Colonic mucosa (tissue), 4 donors: ENCODE results near the gene MED9. TPM values are rescaled to one million over a fixed set of nuclear protein-coding genes. Genes with fewer than 3 reads are reported as not detected.

ENCODE experiments used
- DNase-seq: peaks from one replicate; pipeline ENCODE4 v3.0.0-alpha.2; 2020
- H3K27ac ChIP-seq: fragments of 200-600 bp; one replicate; pipeline ENCODE4 v1.8.0; 2021
- H3K27me3 ChIP-seq: fragments of 200-600 bp; one replicate; pipeline ENCODE4 v1.8.0; 2021
- H3K36me3 ChIP-seq: fragments of 200-600 bp; one replicate; pipeline ENCODE4 v1.8.0; 2021
- H3K4me1 ChIP-seq: fragments of 200-600 bp; one replicate; pipeline ENCODE4 v1.8.0; 2021; ENCODE audit warnings: mild to moderate bottlenecking
- H3K4me3 ChIP-seq: fragments of 200-600 bp; one replicate; pipeline ENCODE4 v1.8.0; 2021
- H3K9ac ChIP-seq, 2 donors: one replicate each; pipeline ENCODE4 v1.7.0; 2013; ENCODE audit warnings: control low read depth in 2 of 2, low read depth in 2 of 2, low read length in 2 of 2
- H3K9me3 ChIP-seq: fragments of 200-600 bp; one replicate; pipeline ENCODE4 v1.8.0; 2021
- CTCF ChIP-seq: fragments of 200-600 bp; IDR thresholded peaks from one replicate; pipeline ENCODE4 v1.8.0; 2022; ENCODE audit warnings: antibody characterized with exemption, mild to moderate bottlenecking
- intact Hi-C: fragments of 100-400 bp; cut with DNase I; formaldehyde crosslinking; loops from one replicate; pipeline ENCODE4 v1.14.1; 2022
- total RNA-seq, 2 donors: library from RNA; stranded (reverse); fragmentation: NEBNext Ultra II Directional in 1 of 2; extraction: Animal tissue kit (Norgen Biotek cat#: 25700) in 1 of 2; gene quantifications; one replicate each; pipeline ENCODE4 v1.2.1, GENCODE V29; 2021
- donor health status: healthy.
- donor health status: DM: no; HTN: no; CAD: no.
- donor health status: DM: no; HTN: no; CAD: no.

MED9 gene
- total RNA-seq, 2 donors from 2014 or later = 15.3 to 23.8 TPM

DNA sequence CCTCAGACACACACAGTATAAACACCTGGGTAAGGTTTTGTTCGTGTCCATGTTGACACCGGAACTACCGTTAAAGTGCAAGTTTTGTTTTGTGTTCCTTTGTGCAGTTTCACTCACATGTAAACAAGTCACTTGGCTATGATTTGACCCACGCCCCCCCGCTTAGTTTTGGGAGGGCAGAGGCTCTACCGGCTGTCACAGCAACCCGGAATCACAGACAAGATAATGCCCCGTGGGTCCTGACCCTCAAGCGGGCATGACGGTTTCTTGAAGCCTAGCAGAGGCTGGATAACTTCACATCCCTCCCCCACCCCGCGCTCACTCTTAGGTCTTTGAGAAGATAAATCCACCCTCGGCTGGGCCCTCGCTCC, 17.7 kb downstream of the MED9 start:
- Histone ChIP-seq H3K27me3 (peaks cover 8% of the 10 kb centered on the region), H3K4me3 (peak overlapping the region; percentile 46), H3K27ac (peak overlapping the region; percentile 10), H3K9me3 (no peaks in the 10 kb centered on the region), H3K9ac (peak overlapping the region in 1 of 2 donors; percentile 81), H3K4me1 (peaks cover 14% of the 10 kb centered on the region), H3K36me3 (no peaks in the 10 kb centered on the region)
- no peak for DNase-seq
- no peak for TF ChIP-seq CTCF
- intact Hi-C loops = loop anchor here (10.0 kb wide), 1 partner anchor 150 kb away; no protein-coding TSS in a partner anchor

GRCh38 chr17:17494870-17495535, 18.2 kb downstream of the MED9 start:
- Histone ChIP-seq H3K27me3 (peaks cover 8% of the 10 kb centered on the region), H3K4me3 (peak overlapping the region; percentile 46), H3K27ac (peak overlapping the region; percentile 10), H3K9me3 (no peaks in the 10 kb centered on the region), H3K36me3 (no peaks in the 10 kb centered on the region), H3K4me1 (peaks cover 14% of the 10 kb centered on the region), H3K9ac (peak overlapping the region; percentile 64 to 81)
- peak; percentile 40 for DNase-seq
- intact Hi-C loops = loop anchor here (5.0 to 10.0 kb wide), 2 partner anchors 138 to 150 kb away; no protein-coding TSS in a partner anchor
- no peak for TF ChIP-seq CTCF

DNA sequence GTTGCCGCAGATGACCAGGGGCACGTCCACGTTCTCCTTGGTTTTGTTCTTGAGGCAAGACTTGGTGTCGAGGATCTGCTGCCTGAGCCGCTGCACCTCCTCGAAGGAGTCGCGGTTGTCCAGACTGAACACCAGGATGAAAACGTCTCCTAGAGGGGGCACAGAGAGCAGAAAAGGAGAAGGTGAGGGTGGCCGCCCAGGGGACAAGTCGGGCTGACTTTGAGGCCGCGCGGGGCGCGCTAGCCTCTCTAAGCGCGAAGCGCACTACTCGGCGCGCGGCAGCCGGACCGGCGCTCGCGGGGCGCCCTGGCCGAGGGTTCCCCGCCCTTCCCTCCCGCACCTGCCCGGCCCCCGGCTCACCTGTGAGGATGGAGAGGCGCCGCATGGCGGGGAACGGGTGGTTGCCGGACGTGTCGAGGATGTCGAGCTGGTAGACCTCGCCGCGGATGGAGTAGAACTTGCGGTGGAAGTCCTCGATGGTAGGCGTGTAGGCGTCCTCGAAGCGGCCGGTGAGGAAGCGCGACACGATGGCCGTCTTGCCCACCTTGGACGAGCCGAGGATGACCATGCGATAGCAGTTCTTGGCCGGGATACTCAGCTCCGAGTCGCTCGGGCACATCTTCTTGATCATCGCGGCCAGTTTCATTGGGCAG, 18.9 kb downstream of the MED9 start:
- Histone ChIP-seq H3K4me3 (peak overlapping the region; percentile 46), H3K9ac (peak overlapping the region; percentile 65 to 81), H3K4me1 (peaks cover 14% of the 10 kb centered on the region), H3K9me3 (no peaks in the 10 kb centered on the region), H3K36me3 (no peaks in the 10 kb centered on the region), H3K27me3 (peaks cover 8% of the 10 kb centered on the region), H3K27ac (peak overlapping the region; percentile 10)
- no peak for DNase-seq
- TF ChIP-seq CTCF = no peak
- intact Hi-C loops = loop anchor here (2.0 to 10.0 kb wide), 3 partner anchors 73 to 149 kb away; no protein-coding TSS in a partner anchor

GRCh38 chr17:17496189-17497064, 19.6 kb downstream of the MED9 start, which contains the start of gene RASD1:
Gene RASD1 (minus strand): TSS chr17:17496395. CDS start chr17:17496181, 214 bp downstream.
- peaks cover 14% of the 10 kb centered on the region for H3K4me1 ChIP-seq
- H3K9ac ChIP-seq = peak within 1 kb of the TSS; percentile 76 to 81
- DNase-seq = peak; percentile 92
- H3K9me3 ChIP-seq = no peaks in the 10 kb centered on the region
- H3K36me3 ChIP-seq = no peaks in the 10 kb centered on the region
- TF ChIP-seq CTCF = peak; percentile 97
- intact Hi-C loops = loop anchor here (2.0 to 10.0 kb wide), 3 partner anchors 72 to 148 kb away; no protein-coding TSS in a partner anchor
- H3K27me3 ChIP-seq = peaks cover 8% of the 10 kb centered on the region
- peak within 1 kb of the TSS; percentile 46 for H3K4me3 ChIP-seq
- H3K27ac ChIP-seq = peak within 1 kb of the TSS; percentile 10
